ENCODE measurements around the gene CACNA2D4.

Gene CACNA2D4

GRCh38 chr12:1815814-1816729 is 102.4 kb downstream of the CACNA2D4 start:
- DNase-seq (ENCODE audit: low spot score) = no peak

DNA sequence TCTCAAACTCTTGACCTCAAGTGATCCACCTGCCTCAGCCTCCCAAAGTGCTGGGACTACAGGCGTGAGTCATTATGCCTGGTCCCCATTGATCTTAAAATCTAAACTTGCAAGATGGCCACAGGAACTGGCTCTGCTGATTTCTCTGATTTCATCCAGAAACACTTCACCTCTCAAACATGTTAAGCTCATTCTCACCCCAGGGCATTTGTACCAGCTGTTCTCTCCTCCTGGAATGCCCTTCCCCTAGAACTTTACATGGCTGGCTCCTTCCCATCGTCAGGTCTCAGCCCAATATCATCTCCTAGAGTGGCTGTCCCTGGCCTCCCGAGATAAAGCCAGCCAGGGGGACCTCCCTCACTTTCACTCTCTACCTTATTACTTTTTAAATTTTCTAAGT is 103.3 kb downstream of the CACNA2D4 start:
- no peak for DNase-seq (ENCODE audit: low spot score)

- DNase-seq (ENCODE audit: low spot score) = no peak
Observed at GRCh38 chr12:1814266-1814665, 104.2 kb downstream of the CACNA2D4 start.

- DNase-seq (ENCODE audit: low spot score) = no peak
Observed at GRCh38 chr12:1812650-1813302, 105.7 kb downstream of the CACNA2D4 start.

GRCh38 chr12:1811948-1812291 is 106.5 kb downstream of the CACNA2D4 start:
- no peak for DNase-seq (ENCODE audit: low spot score)

DNA sequence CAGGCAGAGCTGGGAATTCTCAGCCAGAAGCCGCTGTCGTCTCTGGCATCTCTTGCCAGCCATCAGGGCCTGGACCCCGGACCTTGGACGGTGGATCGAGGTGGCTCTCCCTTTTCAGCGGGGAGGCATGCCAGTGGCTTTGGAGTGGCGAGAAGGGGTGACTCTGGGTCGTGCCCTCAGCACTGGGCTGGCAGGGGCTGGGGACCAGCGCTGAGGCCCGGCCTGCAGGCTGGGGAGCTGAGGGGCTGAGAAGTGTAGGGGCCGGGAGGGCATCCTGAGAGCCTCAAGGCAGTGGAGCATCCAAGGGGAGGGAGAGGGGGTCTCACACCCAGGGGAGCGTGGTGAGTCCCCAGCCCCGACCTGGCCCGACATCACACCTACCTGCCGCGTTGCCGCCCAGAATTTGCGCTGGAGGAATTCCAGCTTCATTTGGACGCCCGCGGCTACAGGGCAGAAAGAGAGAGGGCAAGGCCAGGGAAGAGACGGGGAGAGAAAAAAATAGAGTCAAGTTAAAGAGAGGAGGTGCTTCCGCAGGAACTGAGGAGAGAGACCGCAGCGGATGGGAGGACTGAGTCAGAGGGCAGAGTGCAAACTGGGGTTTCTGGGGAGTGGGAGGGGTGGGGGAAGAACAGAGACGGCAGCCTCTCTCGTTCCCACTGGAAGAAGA is 107.0 kb downstream of the CACNA2D4 start:
- no peak for DNase-seq (ENCODE audit: low spot score)

DNA sequence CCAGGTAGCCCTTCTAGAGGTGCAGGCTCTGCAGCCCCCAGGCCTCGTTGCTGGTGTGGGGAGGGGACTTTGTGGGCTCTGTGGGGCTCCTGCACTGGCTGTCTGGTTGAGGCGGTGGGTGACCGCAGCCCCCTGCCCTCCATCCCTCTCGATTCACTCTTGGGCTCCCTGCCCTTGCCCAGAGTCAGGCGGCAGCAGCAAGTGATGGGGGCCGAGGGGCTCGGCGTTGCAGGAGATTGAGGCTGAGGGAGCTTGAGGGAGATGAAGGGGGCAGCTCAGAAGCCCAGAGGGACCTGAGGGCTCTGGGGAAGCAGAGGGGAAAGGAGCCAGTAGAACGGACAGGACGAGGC is 107.5 kb downstream of the CACNA2D4 start:
- no peak for DNase-seq (ENCODE audit: low spot score)

DNA sequence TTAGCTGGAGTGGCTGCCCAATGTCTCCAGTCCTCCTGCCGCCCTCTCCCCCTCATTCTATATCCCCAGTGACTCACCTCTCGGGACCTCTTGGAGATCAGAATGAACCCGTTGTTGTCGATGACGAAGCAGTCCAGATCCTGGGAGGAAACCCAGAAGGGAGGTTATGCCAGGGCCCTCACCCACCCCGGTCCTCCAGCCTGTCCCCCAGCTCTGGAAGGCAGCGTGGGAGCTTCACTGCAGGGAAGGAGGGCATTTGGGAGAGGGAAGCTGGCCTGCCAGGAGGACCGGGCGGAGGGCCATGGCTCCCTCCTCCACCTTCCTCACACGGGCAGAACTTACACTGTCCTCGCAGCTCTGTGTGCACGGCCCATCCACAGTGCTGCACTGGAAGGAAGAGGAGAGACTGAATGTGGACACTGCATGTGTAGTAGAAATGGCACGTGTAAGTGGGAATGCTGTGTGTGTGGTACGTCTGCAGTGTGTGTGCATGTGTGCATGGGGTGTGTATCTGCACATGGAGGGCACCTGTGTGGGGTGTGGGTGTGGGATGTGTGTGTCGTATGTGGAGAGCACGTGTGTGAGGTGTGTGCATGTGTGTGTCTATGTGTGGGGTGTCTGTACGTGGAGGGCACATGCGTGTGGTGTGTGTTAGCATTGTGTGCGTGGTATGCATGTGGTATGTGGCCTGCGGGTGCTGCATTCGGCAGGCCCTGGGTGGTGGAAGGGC is 108.1 kb downstream of the CACNA2D4 start:
- DNase-seq (ENCODE audit: low spot score) = peak; percentile 25

- no peak for DNase-seq (ENCODE audit: low spot score)
Observed at GRCh38 chr12:1809591-1810190, 108.8 kb downstream of the CACNA2D4 start.

GRCh38 chr12:1808798-1809480 is 109.5 kb downstream of the CACNA2D4 start:
- no peak for DNase-seq (ENCODE audit: low spot score)

- DNase-seq (ENCODE audit: low spot score) = no peak
Observed at GRCh38 chr12:1808036-1808797, 110.2 kb downstream of the CACNA2D4 start.

DNA sequence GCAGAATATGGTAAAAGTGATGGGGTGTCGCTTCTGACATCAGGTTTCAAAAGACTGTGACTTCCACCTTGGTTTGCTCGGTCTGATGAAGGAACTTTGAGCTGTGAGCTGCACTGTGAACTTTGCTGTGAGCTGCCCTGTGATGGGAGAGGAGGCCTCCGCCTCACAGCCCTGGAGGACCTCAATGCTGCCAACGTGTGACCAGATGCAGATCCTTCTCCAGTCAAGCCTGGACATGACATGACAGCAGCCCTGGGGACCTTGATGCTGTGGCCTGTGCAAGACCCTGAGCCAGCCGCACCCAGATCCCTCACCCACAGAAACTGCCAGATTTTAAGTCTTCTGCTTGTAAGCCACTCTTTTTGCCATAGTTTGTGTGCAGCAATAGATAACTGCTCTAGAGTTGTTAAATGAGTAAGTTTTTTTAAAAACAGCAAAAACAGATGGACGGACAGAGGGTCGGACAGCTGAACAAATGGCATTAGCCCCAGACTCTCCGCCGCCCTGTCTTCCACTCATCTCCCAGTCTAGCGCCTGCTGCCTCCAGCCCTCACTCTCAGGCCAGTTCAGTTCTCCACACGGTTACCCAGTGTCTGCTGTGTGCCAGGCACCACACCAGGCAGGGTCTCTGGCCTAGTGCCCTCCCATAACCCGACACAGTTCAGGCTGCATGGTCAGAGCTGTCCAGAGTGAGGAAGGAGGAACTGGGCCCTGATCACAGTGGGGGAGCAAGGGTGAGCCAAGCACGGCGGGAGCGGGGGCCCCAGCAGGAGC is 111.2 kb downstream of the CACNA2D4 start:
- no peak for DNase-seq (ENCODE audit: low spot score)

- DNase-seq (ENCODE audit: low spot score) = no peak
Observed at GRCh38 chr12:1806301-1807086, 112.0 kb downstream of the CACNA2D4 start.

GRCh38 chr12:1805441-1806081 is 112.9 kb downstream of the CACNA2D4 start:
- DNase-seq (ENCODE audit: low spot score) = no peak

- peak; percentile 87 for DNase-seq (ENCODE audit: low spot score)
Observed at GRCh38 chr12:1804545-1805332, 113.7 kb downstream of the CACNA2D4 start.

- no peak for DNase-seq (ENCODE audit: low spot score)
Observed at GRCh38 chr12:1803736-1804135, 114.7 kb downstream of the CACNA2D4 start.

GRCh38 chr12:1801303-1801975 is 117.0 kb downstream of the CACNA2D4 start:
- no peak for DNase-seq (ENCODE audit: low spot score)
